HEK293 (cell line): ENCODE data around the gene BLVRB.
A peak's percentile ranks its signal among the peaks of the same experiment; 100 is the strongest.

Source experiments
- BCL11A ChIP-seq: fragments of 450-650 bp; formaldehyde crosslinking; IDR thresholded peaks from 2 replicates; pipeline ENCODE4 v1.5.1; 2016; ENCODE audit warnings: low read depth, missing biosample characterization, missing genetic modification characterization
- HIC1 ChIP-seq: fragments of 450-650 bp; formaldehyde crosslinking; IDR thresholded peaks from 2 replicates; pipeline ENCODE4 v1.5.1; 2016; ENCODE audit warnings: missing biosample characterization, missing genetic modification characterization
- HOXA7 ChIP-seq: sonication (generic); formaldehyde crosslinking; IDR thresholded peaks from 2 replicates; pipeline ENCODE4 v1.8.1; 2022; ENCODE audit warnings: missing genetic modification reagents, borderline replicate concordance
- IKZF3 ChIP-seq: fragments of 450-650 bp; IDR thresholded peaks from 2 replicates; pipeline ENCODE4 v1.5.0; 2018; ENCODE audit warnings: missing biosample characterization, mild to moderate bottlenecking, missing genetic modification characterization, moderate library complexity
- INSM2 ChIP-seq: fragments of 450-650 bp; formaldehyde crosslinking; IDR thresholded peaks from 2 replicates; pipeline ENCODE4 v1.5.1; 2016; ENCODE audit warnings: missing biosample characterization, missing genetic modification characterization
- KLF16 ChIP-seq: fragments of 450-650 bp; formaldehyde crosslinking; IDR thresholded peaks from 2 replicates; pipeline ENCODE4 v1.5.1; 2017; ENCODE audit warnings: missing biosample characterization, missing genetic modification characterization
- KLF8 ChIP-seq: fragments of 450-650 bp; formaldehyde crosslinking; IDR thresholded peaks from 2 replicates; pipeline ENCODE4 v1.5.1; 2016; ENCODE audit warnings: missing biosample characterization, missing genetic modification characterization
- MYNN ChIP-seq: fragments of 450-650 bp; formaldehyde crosslinking; IDR thresholded peaks from 2 replicates; pipeline ENCODE4 v1.5.1; 2016; ENCODE audit warnings: missing biosample characterization, missing genetic modification characterization, borderline replicate concordance
- PRDM1 ChIP-seq: fragments of 450-650 bp; formaldehyde crosslinking; IDR thresholded peaks from 2 replicates; pipeline ENCODE4; 2016; ENCODE audit warnings: missing biosample characterization, missing genetic modification characterization
- ZBTB26 ChIP-seq: fragments of 450-650 bp; formaldehyde crosslinking; optimal IDR thresholded peaks from 2 replicates; pipeline ENCODE3; 2016; ENCODE audit warnings: missing biosample characterization, mild to moderate bottlenecking, missing genetic modification characterization
- ZFP69B ChIP-seq: fragments of 450-650 bp; formaldehyde crosslinking; IDR thresholded peaks from 2 replicates; pipeline ENCODE4 v1.5.1; 2016; ENCODE audit warnings: missing biosample characterization, missing genetic modification characterization
- ZIC2 ChIP-seq: fragments of 450-650 bp; formaldehyde crosslinking; IDR thresholded peaks from 2 replicates; pipeline ENCODE4 v1.5.1; 2016; ENCODE audit warnings: missing biosample characterization, missing genetic modification characterization
- ZNF10 ChIP-seq: fragments of 450-650 bp; formaldehyde crosslinking; IDR thresholded peaks from 2 replicates; pipeline ENCODE4 v1.5.1; 2017; ENCODE audit warnings: missing biosample characterization, missing genetic modification characterization
- ZNF133 ChIP-seq: fragments of 450-650 bp; formaldehyde crosslinking; IDR thresholded peaks from 2 replicates; pipeline ENCODE4 v1.5.1; 2016; ENCODE audit warnings: missing biosample characterization, missing genetic modification characterization
- ZNF138 ChIP-seq: fragments of 450-650 bp; formaldehyde crosslinking; IDR thresholded peaks from 2 replicates; pipeline ENCODE4 v1.5.1; 2016; ENCODE audit warnings: missing biosample characterization, missing genetic modification characterization, borderline replicate concordance
- ZNF157 ChIP-seq: fragments of 450-650 bp; formaldehyde crosslinking; IDR thresholded peaks from 2 replicates; pipeline ENCODE4 v1.5.1; 2016; ENCODE audit warnings: missing biosample characterization, missing genetic modification characterization
- ZNF169 ChIP-seq: fragments of 450-650 bp; formaldehyde crosslinking; IDR thresholded peaks from 2 replicates; pipeline ENCODE4 v1.5.1; 2016; ENCODE audit warnings: missing biosample characterization, missing genetic modification characterization
- ZNF324 ChIP-seq: fragments of 450-650 bp; formaldehyde crosslinking; IDR thresholded peaks from 2 replicates; pipeline ENCODE4 v1.5.1; 2016; ENCODE audit warnings: missing biosample characterization, missing genetic modification characterization
- ZNF341 ChIP-seq: fragments of 450-650 bp; formaldehyde crosslinking; IDR thresholded peaks from 2 replicates; pipeline ENCODE4; 2016; ENCODE audit warnings: low read depth, missing biosample characterization, missing genetic modification characterization
- ZNF423 ChIP-seq: fragments of 450-650 bp; formaldehyde crosslinking; IDR thresholded peaks from 2 replicates; pipeline ENCODE4 v1.5.1; 2016; ENCODE audit warnings: missing biosample characterization, missing genetic modification characterization
- ZNF600 ChIP-seq: fragments of 450-650 bp; formaldehyde crosslinking; IDR thresholded peaks from 2 replicates; pipeline ENCODE4 v1.5.1; 2016; ENCODE audit warnings: missing biosample characterization, missing genetic modification characterization
- ZNF76 ChIP-seq: fragments of 450-650 bp; formaldehyde crosslinking; IDR thresholded peaks from 2 replicates; pipeline ENCODE4; 2016; ENCODE audit warnings: low read depth, missing biosample characterization, missing genetic modification characterization, borderline replicate concordance
- ZNF768 ChIP-seq: fragments of 450-650 bp; formaldehyde crosslinking; IDR thresholded peaks from 2 replicates; pipeline ENCODE4 v1.5.1; 2018; ENCODE audit warnings: missing biosample characterization, mild to moderate bottlenecking, missing genetic modification characterization
- ZNF777 ChIP-seq: fragments of 450-650 bp; formaldehyde crosslinking; IDR thresholded peaks from 2 replicates; pipeline ENCODE4 v1.5.1; 2017; ENCODE audit warnings: missing biosample characterization, missing genetic modification characterization, borderline replicate concordance
- ZSCAN30 ChIP-seq: fragments of 450-650 bp; IDR thresholded peaks from 2 replicates; pipeline ENCODE4 v1.5.1; 2018; ENCODE audit warnings: missing biosample characterization, mild to moderate bottlenecking, missing genetic modification characterization, moderate library complexity
- TF ChIP-seq, protein P1 (sequence below): fragments of 450-650 bp; formaldehyde crosslinking; IDR thresholded peaks from 2 replicates; pipeline ENCODE4 v1.5.1; 2016; ENCODE audit warnings: missing biosample characterization, missing genetic modification characterization
- TF ChIP-seq, protein P2 (sequence below): fragments of 450-650 bp; formaldehyde crosslinking; IDR thresholded peaks from 2 replicates; pipeline ENCODE4 v1.5.1; 2016; ENCODE audit warnings: missing biosample characterization, missing genetic modification characterization
- TF ChIP-seq, protein P3 (sequence below): fragments of 450-650 bp; formaldehyde crosslinking; IDR thresholded peaks from 2 replicates; pipeline ENCODE4 v1.5.1; 2016; ENCODE audit warnings: missing biosample characterization, missing genetic modification characterization
- TF ChIP-seq, protein P4 (sequence below): fragments of 450-650 bp; formaldehyde crosslinking; IDR thresholded peaks from 2 replicates; pipeline ENCODE4 v1.5.1; 2016; ENCODE audit warnings: missing biosample characterization, missing genetic modification characterization

The BLVRB gene

GRCh38 chr19:40424637-40425449 lies 40.7 kb downstream of the BLVRB start (continued):
- TF ChIP-seq, protein P1, sequence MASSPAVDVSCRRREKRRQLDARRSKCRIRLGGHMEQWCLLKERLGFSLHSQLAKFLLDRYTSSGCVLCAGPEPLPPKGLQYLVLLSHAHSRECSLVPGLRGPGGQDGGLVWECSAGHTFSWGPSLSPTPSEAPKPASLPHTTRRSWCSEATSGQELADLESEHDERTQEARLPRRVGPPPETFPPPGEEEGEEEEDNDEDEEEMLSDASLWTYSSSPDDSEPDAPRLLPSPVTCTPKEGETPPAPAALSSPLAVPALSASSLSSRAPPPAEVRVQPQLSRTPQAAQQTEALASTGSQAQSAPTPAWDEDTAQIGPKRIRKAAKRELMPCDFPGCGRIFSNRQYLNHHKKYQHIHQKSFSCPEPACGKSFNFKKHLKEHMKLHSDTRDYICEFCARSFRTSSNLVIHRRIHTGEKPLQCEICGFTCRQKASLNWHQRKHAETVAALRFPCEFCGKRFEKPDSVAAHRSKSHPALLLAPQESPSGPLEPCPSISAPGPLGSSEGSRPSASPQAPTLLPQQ (tag by site-specific recombination), result no peak
- TF ChIP-seq MYNN (no peak), ZNF341 (peak; percentile 40), ZIC2 (tag by site-specific recombination) (0 out of 2 replicates have a peak, but pooled peaks have one; percentile 4), PRDM1 (no peak), ZNF133 (tag by site-specific recombination) (no peak), ZNF157 (tag by site-specific recombination) (peak; percentile 40; the same call in 1 of the 2 replicates), ZNF10 (tag by site-specific recombination) (peak; percentile 77; the same call in 1 of the 2 replicates), ZNF777 (tag by site-specific recombination) (no peak), HIC1 (tag by site-specific recombination) (peak; percentile 74), BCL11A (peak; percentile 20; the same call in 1 of the 2 replicates), INSM2 (tag by site-specific recombination) (no peak), ZSCAN30 (tag by site-specific recombination) (no peak), ZNF324 (tag by site-specific recombination) (no peak), KLF8 (tag by site-specific recombination) (no peak), ZNF138 (tag by site-specific recombination) (no peak), ZBTB26 (tag by site-specific recombination) (no peak), ZNF600 (tag by site-specific recombination) (peak; percentile 98), KLF16 (no peak), ZNF768 (tag by site-specific recombination) (no peak), HOXA7 (no peak), IKZF3 (peak; percentile 65; the same call in 1 of the 2 replicates), ZNF423 (no peak), ZFP69B (tag by site-specific recombination) (peak; percentile 16; the same call in 1 of the 2 replicates), ZNF76 (peak; percentile 89), ZNF169 (tag by site-specific recombination) (no peak)
- TF ChIP-seq, protein P2, sequence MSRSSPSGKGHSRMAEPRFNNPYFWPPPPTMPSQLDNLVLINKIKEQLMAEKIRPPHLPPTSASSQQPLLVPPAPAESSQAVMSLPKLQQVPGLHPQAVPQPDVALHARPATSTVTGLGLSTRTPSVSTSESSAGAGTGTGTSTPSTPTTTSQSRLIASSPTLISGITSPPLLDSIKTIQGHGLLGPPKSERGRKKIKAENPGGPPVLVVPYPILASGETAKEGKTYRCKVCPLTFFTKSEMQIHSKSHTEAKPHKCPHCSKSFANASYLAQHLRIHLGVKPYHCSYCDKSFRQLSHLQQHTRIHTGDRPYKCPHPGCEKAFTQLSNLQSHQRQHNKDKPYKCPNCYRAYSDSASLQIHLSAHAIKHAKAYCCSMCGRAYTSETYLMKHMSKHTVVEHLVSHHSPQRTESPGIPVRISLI, result no peak
- TF ChIP-seq, protein P3, sequence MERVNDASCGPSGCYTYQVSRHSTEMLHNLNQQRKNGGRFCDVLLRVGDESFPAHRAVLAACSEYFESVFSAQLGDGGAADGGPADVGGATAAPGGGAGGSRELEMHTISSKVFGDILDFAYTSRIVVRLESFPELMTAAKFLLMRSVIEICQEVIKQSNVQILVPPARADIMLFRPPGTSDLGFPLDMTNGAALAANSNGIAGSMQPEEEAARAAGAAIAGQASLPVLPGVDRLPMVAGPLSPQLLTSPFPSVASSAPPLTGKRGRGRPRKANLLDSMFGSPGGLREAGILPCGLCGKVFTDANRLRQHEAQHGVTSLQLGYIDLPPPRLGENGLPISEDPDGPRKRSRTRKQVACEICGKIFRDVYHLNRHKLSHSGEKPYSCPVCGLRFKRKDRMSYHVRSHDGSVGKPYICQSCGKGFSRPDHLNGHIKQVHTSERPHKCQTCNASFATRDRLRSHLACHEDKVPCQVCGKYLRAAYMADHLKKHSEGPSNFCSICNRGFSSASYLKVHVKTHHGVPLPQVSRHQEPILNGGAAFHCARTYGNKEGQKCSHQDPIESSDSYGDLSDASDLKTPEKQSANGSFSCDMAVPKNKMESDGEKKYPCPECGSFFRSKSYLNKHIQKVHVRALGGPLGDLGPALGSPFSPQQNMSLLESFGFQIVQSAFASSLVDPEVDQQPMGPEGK (tag by site-specific recombination), result peak; percentile 94; the same call in 1 of the 2 replicates
- TF ChIP-seq, protein P4, sequence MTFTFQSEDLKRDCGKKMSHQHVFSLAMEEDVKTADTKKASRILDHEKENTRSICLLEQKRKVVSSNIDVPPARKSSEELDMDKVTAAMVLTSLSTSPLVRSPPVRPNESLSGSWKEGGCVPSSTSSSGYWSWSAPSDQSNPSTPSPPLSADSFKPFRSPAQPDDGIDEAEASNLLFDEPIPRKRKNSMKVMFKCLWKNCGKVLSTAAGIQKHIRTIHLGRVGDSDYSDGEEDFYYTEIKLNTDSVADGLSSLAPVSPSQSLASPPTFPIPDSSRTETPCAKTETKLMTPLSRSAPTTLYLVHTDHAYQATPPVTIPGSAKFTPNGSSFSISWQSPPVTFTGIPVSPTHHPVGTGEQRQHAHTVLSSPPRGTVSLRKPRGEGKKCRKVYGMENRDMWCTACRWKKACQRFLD (tag by site-specific recombination), result no peak
